Breast epithelium (tissue), 3 donors: ENCODE measurements around the gene LIN7A.

Experiments
- CTCF ChIP-seq, 3 donors: fragments of 450-650 bp; IDR thresholded peaks; one replicate each; pipeline ENCODE4 v1.5.1; 2016 to 2017; ENCODE audit warnings: antibody characterized with exemption in 3 of 3, mild to moderate bottlenecking in 3 of 3, moderate library complexity in 3 of 3
- POLR2AphosphoS5 ChIP-seq, 3 donors: sonication (generic); formaldehyde crosslinking; IDR thresholded peaks; one replicate each; pipeline ENCODE4 v1.6.1; 2017; ENCODE audit warnings: antibody characterized with exemption in 3 of 3

- no peak for TF ChIP-seq CTCF (IDR thresholded peaks at IDR 0.05)
- no peak for TF ChIP-seq POLR2AphosphoS5 (IDR thresholded peaks at IDR 0.05)
These were observed 2.6 kb downstream of the LIN7A start for GRCh38 chr12:80935111-80935510.
